Measurements from ENCODE around the gene TRUB2. TPM values are rescaled to one million over a fixed set of nuclear protein-coding genes. Genes with fewer than 3 reads are reported as not detected.

Gene TRUB2
- total and polyA plus RNA-seq, 2 of the 13 experiments (the other 11 are each of a cell fraction or from before 2014, with no cell fraction given), result 22.3 to 41.2 TPM

DNA sequence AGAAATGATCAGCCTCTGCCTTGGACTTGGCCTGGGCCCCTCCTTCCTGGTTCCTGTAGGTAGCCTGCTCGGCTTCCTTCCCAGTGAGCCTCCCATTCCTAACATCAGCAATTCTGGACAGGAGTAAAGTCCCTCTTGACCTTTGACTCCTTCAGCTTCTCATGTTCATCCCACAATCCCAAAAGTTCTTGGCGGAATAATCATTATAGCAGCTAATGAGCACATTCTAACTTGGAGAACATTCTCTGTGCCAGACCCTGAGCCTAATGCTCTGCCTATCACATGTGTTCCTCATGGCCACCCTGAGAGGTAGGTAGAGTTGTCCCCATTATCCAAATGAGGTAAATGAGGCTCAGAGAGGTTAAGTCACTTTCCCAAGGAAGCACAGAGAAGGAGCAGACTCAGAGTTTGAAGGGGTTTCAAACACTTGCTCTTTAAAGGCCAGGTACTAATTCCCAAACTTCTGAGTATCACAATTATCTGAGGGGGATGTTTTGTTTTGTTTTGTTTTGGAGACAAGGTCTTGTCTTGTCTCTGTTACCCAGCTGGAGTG, 24.9 kb downstream of the TRUB2 start (continued):
- no peak for TF ChIP-seq SOX13 (IDR thresholded peaks at IDR 0.05)
- no peak for TF ChIP-seq SOX13 (CRISPR knock-in tag; conservative IDR thresholded peaks at IDR 0.05 in 1 of 2, IDR thresholded peaks at IDR 0.05 in 1 of 2)
- TF ChIP-seq KDM2A (CRISPR knock-in tag; IDR thresholded peaks at IDR 0.05; ENCODE audit: borderline replicate concordance, low read depth), result no peak
- TF ChIP-seq, protein P1, sequence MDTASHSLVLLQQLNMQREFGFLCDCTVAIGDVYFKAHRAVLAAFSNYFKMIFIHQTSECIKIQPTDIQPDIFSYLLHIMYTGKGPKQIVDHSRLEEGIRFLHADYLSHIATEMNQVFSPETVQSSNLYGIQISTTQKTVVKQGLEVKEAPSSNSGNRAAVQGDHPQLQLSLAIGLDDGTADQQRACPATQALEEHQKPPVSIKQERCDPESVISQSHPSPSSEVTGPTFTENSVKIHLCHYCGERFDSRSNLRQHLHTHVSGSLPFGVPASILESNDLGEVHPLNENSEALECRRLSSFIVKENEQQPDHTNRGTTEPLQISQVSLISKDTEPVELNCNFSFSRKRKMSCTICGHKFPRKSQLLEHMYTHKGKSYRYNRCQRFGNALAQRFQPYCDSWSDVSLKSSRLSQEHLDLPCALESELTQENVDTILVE (CRISPR knock-in tag; IDR thresholded peaks at IDR 0.05), result no peak
- TF ChIP-seq, protein P2, sequence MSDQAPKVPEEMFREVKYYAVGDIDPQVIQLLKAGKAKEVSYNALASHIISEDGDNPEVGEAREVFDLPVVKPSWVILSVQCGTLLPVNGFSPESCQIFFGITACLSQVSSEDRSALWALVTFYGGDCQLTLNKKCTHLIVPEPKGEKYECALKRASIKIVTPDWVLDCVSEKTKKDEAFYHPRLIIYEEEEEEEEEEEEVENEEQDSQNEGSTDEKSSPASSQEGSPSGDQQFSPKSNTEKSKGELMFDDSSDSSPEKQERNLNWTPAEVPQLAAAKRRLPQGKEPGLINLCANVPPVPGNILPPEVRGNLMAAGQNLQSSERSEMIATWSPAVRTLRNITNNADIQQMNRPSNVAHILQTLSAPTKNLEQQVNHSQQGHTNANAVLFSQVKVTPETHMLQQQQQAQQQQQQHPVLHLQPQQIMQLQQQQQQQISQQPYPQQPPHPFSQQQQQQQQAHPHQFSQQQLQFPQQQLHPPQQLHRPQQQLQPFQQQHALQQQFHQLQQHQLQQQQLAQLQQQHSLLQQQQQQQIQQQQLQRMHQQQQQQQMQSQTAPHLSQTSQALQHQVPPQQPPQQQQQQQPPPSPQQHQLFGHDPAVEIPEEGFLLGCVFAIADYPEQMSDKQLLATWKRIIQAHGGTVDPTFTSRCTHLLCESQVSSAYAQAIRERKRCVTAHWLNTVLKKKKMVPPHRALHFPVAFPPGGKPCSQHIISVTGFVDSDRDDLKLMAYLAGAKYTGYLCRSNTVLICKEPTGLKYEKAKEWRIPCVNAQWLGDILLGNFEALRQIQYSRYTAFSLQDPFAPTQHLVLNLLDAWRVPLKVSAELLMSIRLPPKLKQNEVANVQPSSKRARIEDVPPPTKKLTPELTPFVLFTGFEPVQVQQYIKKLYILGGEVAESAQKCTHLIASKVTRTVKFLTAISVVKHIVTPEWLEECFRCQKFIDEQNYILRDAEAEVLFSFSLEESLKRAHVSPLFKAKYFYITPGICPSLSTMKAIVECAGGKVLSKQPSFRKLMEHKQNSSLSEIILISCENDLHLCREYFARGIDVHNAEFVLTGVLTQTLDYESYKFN (CRISPR knock-in tag; conservative IDR thresholded peaks at IDR 0.05), result no peak
- TF ChIP-seq, protein P3, sequence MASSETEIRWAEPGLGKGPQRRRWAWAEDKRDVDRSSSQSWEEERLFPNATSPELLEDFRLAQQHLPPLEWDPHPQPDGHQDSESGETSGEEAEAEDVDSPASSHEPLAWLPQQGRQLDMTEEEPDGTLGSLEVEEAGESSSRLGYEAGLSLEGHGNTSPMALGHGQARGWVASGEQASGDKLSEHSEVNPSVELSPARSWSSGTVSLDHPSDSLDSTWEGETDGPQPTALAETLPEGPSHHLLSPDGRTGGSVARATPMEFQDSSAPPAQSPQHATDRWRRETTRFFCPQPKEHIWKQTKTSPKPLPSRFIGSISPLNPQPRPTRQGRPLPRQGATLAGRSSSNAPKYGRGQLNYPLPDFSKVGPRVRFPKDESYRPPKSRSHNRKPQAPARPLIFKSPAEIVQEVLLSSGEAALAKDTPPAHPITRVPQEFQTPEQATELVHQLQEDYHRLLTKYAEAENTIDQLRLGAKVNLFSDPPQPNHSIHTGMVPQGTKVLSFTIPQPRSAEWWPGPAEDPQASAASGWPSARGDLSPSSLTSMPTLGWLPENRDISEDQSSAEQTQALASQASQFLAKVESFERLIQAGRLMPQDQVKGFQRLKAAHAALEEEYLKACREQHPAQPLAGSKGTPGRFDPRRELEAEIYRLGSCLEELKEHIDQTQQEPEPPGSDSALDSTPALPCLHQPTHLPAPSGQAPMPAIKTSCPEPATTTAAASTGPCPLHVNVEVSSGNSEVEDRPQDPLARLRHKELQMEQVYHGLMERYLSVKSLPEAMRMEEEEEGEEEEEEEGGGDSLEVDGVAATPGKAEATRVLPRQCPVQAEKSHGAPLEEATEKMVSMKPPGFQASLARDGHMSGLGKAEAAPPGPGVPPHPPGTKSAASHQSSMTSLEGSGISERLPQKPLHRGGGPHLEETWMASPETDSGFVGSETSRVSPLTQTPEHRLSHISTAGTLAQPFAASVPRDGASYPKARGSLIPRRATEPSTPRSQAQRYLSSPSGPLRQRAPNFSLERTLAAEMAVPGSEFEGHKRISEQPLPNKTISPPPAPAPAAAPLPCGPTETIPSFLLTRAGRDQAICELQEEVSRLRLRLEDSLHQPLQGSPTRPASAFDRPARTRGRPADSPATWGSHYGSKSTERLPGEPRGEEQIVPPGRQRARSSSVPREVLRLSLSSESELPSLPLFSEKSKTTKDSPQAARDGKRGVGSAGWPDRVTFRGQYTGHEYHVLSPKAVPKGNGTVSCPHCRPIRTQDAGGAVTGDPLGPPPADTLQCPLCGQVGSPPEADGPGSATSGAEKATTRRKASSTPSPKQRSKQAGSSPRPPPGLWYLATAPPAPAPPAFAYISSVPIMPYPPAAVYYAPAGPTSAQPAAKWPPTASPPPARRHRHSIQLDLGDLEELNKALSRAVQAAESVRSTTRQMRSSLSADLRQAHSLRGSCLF (CRISPR knock-in tag; IDR thresholded peaks at IDR 0.05; ENCODE audit: borderline replicate concordance), result no peak
- TF ChIP-seq, protein P4, sequence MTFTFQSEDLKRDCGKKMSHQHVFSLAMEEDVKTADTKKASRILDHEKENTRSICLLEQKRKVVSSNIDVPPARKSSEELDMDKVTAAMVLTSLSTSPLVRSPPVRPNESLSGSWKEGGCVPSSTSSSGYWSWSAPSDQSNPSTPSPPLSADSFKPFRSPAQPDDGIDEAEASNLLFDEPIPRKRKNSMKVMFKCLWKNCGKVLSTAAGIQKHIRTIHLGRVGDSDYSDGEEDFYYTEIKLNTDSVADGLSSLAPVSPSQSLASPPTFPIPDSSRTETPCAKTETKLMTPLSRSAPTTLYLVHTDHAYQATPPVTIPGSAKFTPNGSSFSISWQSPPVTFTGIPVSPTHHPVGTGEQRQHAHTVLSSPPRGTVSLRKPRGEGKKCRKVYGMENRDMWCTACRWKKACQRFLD (CRISPR knock-in tag; IDR thresholded peaks at IDR 0.05; ENCODE audit: borderline replicate concordance), result no peak
- no peak for TF ChIP-seq MAF1 (CRISPR knock-in tag; IDR thresholded peaks at IDR 0.05; ENCODE audit: borderline replicate concordance)
- no peak for TF ChIP-seq HOXA7 (CRISPR knock-in tag; IDR thresholded peaks at IDR 0.05)
- TF ChIP-seq SIN3A (IDR thresholded peaks at IDR 0.05; ENCODE audit: borderline replicate concordance, low read depth, low read length), result no peak
- TF ChIP-seq NR2C2 (CRISPR knock-in tag; IDR thresholded peaks at IDR 0.05; ENCODE audit: borderline replicate concordance), result no peak
- TF ChIP-seq, protein P5, sequence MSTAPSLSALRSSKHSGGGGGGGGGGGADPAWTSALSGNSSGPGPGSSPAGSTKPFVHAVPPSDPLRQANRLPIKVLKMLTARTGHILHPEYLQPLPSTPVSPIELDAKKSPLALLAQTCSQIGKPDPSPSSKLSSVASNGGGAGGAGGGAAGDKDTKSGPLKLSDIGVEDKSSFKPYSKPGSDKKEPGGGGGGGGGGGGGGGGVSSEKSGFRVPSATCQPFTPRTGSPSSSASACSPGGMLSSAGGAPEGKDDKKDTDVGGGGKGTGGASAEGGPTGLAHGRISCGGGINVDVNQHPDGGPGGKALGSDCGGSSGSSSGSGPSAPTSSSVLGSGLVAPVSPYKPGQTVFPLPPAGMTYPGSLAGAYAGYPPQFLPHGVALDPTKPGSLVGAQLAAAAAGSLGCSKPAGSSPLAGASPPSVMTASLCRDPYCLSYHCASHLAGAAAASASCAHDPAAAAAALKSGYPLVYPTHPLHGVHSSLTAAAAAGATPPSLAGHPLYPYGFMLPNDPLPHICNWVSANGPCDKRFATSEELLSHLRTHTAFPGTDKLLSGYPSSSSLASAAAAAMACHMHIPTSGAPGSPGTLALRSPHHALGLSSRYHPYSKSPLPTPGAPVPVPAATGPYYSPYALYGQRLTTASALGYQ (CRISPR knock-in tag; IDR thresholded peaks at IDR 0.05), result no peak
- TF ChIP-seq RFX3 (CRISPR knock-in tag; IDR thresholded peaks at IDR 0.05), result no peak
- TF ChIP-seq JUNB (CRISPR knock-in tag; IDR thresholded peaks at IDR 0.05; ENCODE audit: borderline replicate concordance), result no peak
- no peak for TF ChIP-seq PHF21A (CRISPR knock-in tag; IDR thresholded peaks at IDR 0.05)
- TF ChIP-seq, protein P6, sequence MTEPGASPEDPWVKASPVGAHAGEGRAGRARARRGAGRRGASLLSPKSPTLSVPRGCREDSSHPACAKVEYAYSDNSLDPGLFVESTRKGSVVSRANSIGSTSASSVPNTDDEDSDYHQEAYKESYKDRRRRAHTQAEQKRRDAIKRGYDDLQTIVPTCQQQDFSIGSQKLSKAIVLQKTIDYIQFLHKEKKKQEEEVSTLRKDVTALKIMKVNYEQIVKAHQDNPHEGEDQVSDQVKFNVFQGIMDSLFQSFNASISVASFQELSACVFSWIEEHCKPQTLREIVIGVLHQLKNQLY (CRISPR knock-in tag; IDR thresholded peaks at IDR 0.05), result no peak
